ENCODE results near the gene IL34.

IL34 gene

GRCh38 chr16:70696952-70697593, 50.7 kb downstream of the IL34 start:
- H3K4me1 ChIP-seq (ENCODE audit: insufficient read depth, low read length), result peaks cover 23% of the 10 kb centered on the region
- no peaks in the 10 kb centered on the region for H3K36me3 ChIP-seq (ENCODE audit: insufficient read depth, low read depth, low read length)
- no peaks in the 10 kb centered on the region for H3K27me3 ChIP-seq (ENCODE audit: insufficient read depth, low read length)
- no peak overlapping the region for H3K27ac ChIP-seq (ENCODE audit: low read length)
- no peak overlapping the region for H3K4me3 ChIP-seq (ENCODE audit: low read length)
- no peaks in the 10 kb centered on the region for H3K9me3 ChIP-seq (ENCODE audit: insufficient read depth, low read depth, low read length)
- no peak overlapping the region for H3K9ac ChIP-seq (ENCODE audit: low read depth, low read length)

GRCh38 chr16:70697594-70698170, 51.3 kb downstream of the IL34 start:
- Histone ChIP-seq H3K4me1 (ENCODE audit: insufficient read depth, low read length) (peaks cover 23% of the 10 kb centered on the region), H3K27me3 (ENCODE audit: insufficient read depth, low read length) (no peaks in the 10 kb centered on the region), H3K9me3 (ENCODE audit: insufficient read depth, low read depth, low read length) (no peaks in the 10 kb centered on the region), H3K4me3 (ENCODE audit: low read length) (no peak overlapping the region), H3K9ac (ENCODE audit: low read depth, low read length) (no peak overlapping the region; the same call in 1 of the 2 replicates), H3K27ac (ENCODE audit: low read length) (no peak overlapping the region), H3K36me3 (ENCODE audit: insufficient read depth, low read depth, low read length) (no peaks in the 10 kb centered on the region)

GRCh38 chr16:70698901-70699300, 52.5 kb downstream of the IL34 start:
- Histone ChIP-seq H3K4me1 (ENCODE audit: insufficient read depth, low read length) (peaks cover 28% of the 10 kb centered on the region), H3K27ac (ENCODE audit: low read length) (no peak overlapping the region), H3K9me3 (ENCODE audit: insufficient read depth, low read depth, low read length) (no peaks in the 10 kb centered on the region), H3K36me3 (ENCODE audit: insufficient read depth, low read depth, low read length) (no peaks in the 10 kb centered on the region), H3K9ac (ENCODE audit: low read depth, low read length) (no peak overlapping the region), H3K4me3 (ENCODE audit: low read length) (no peak overlapping the region), H3K27me3 (ENCODE audit: insufficient read depth, low read length) (no peaks in the 10 kb centered on the region)

GRCh38 chr16:70699696-70700095, 53.3 kb downstream of the IL34 start:
- H3K27ac ChIP-seq (ENCODE audit: low read length), result no peak overlapping the region
- H3K9me3 ChIP-seq (ENCODE audit: insufficient read depth, low read depth, low read length), result no peaks in the 10 kb centered on the region
- H3K9ac ChIP-seq (ENCODE audit: low read depth, low read length), result no peak overlapping the region
- peaks cover 22% of the 10 kb centered on the region for H3K4me1 ChIP-seq (ENCODE audit: insufficient read depth, low read length)
- H3K27me3 ChIP-seq (ENCODE audit: insufficient read depth, low read length), result no peaks in the 10 kb centered on the region
- no peak overlapping the region for H3K4me3 ChIP-seq (ENCODE audit: low read length)
- H3K36me3 ChIP-seq (ENCODE audit: insufficient read depth, low read depth, low read length), result no peaks in the 10 kb centered on the region

GRCh38 chr16:70700101-70701020, 54.0 kb downstream of the IL34 start:
- no peak overlapping the region for H3K9ac ChIP-seq (ENCODE audit: low read depth, low read length)
- H3K27ac ChIP-seq (ENCODE audit: low read length), result no peak overlapping the region
- H3K4me1 ChIP-seq (ENCODE audit: insufficient read depth, low read length), result peaks cover 18% of the 10 kb centered on the region
- H3K4me3 ChIP-seq (ENCODE audit: low read length), result no peak overlapping the region
- no peaks in the 10 kb centered on the region for H3K9me3 ChIP-seq (ENCODE audit: insufficient read depth, low read depth, low read length)
- no peaks in the 10 kb centered on the region for H3K36me3 ChIP-seq (ENCODE audit: insufficient read depth, low read depth, low read length)
- H3K27me3 ChIP-seq (ENCODE audit: insufficient read depth, low read length), result no peaks in the 10 kb centered on the region

GRCh38 chr16:70701036-70701435, 54.7 kb downstream of the IL34 start:
- Histone ChIP-seq H3K4me1 (ENCODE audit: insufficient read depth, low read length) (peaks cover 11% of the 10 kb centered on the region), H3K9ac (ENCODE audit: low read depth, low read length) (no peak overlapping the region), H3K36me3 (ENCODE audit: insufficient read depth, low read depth, low read length) (no peaks in the 10 kb centered on the region), H3K27me3 (ENCODE audit: insufficient read depth, low read length) (no peaks in the 10 kb centered on the region), H3K27ac (ENCODE audit: low read length) (no peak overlapping the region), H3K4me3 (ENCODE audit: low read length) (no peak overlapping the region), H3K9me3 (ENCODE audit: insufficient read depth, low read depth, low read length) (no peaks in the 10 kb centered on the region)

- Histone ChIP-seq H3K36me3 (ENCODE audit: insufficient read depth, low read depth, low read length) (no peaks in the 10 kb centered on the region), H3K4me1 (ENCODE audit: insufficient read depth, low read length) (peaks cover 11% of the 10 kb centered on the region), H3K9me3 (ENCODE audit: insufficient read depth, low read depth, low read length) (no peaks in the 10 kb centered on the region), H3K9ac (ENCODE audit: low read depth, low read length) (no peak overlapping the region), H3K27me3 (ENCODE audit: insufficient read depth, low read length) (no peaks in the 10 kb centered on the region), H3K4me3 (ENCODE audit: low read length) (no peak overlapping the region), H3K27ac (ENCODE audit: low read length) (no peak overlapping the region)
These were observed 55.2 kb downstream of the IL34 start for GRCh38 chr16:70701596-70701995.

GRCh38 chr16:70701998-70702397, 55.6 kb downstream of the IL34 start:
- H3K4me3 ChIP-seq (ENCODE audit: low read length), result no peak overlapping the region
- no peak overlapping the region for H3K27ac ChIP-seq (ENCODE audit: low read length)
- no peaks in the 10 kb centered on the region for H3K36me3 ChIP-seq (ENCODE audit: insufficient read depth, low read depth, low read length)
- H3K27me3 ChIP-seq (ENCODE audit: insufficient read depth, low read length), result no peaks in the 10 kb centered on the region
- peaks cover 11% of the 10 kb centered on the region for H3K4me1 ChIP-seq (ENCODE audit: insufficient read depth, low read length)
- no peaks in the 10 kb centered on the region for H3K9me3 ChIP-seq (ENCODE audit: insufficient read depth, low read depth, low read length)
- H3K9ac ChIP-seq (ENCODE audit: low read depth, low read length), result no peak overlapping the region

- H3K4me1 ChIP-seq (ENCODE audit: insufficient read depth, low read length), result peaks cover 15% of the 10 kb centered on the region
- H3K27me3 ChIP-seq (ENCODE audit: insufficient read depth, low read length), result no peaks in the 10 kb centered on the region
- no peak overlapping the region for H3K9ac ChIP-seq (ENCODE audit: low read depth, low read length)
- H3K36me3 ChIP-seq (ENCODE audit: insufficient read depth, low read depth, low read length), result no peaks in the 10 kb centered on the region
- H3K27ac ChIP-seq (ENCODE audit: low read length), result no peak overlapping the region
- no peaks in the 10 kb centered on the region for H3K9me3 ChIP-seq (ENCODE audit: insufficient read depth, low read depth, low read length)
- H3K4me3 ChIP-seq (ENCODE audit: low read length), result no peak overlapping the region
These were observed 56.3 kb downstream of the IL34 start for GRCh38 chr16:70702624-70703023.

GRCh38 chr16:70703041-70703834, 56.9 kb downstream of the IL34 start:
- no peak overlapping the region for H3K27ac ChIP-seq (ENCODE audit: low read length)
- no peaks in the 10 kb centered on the region for H3K27me3 ChIP-seq (ENCODE audit: insufficient read depth, low read length)
- H3K4me3 ChIP-seq (ENCODE audit: low read length), result no peak overlapping the region
- no peak overlapping the region for H3K9ac ChIP-seq (ENCODE audit: low read depth, low read length)
- H3K4me1 ChIP-seq (ENCODE audit: insufficient read depth, low read length), result peaks cover 15% of the 10 kb centered on the region
- no peaks in the 10 kb centered on the region for H3K9me3 ChIP-seq (ENCODE audit: insufficient read depth, low read depth, low read length)
- H3K36me3 ChIP-seq (ENCODE audit: insufficient read depth, low read depth, low read length), result no peaks in the 10 kb centered on the region

GRCh38 chr16:70703835-70704381, 57.5 kb downstream of the IL34 start:
- Histone ChIP-seq H3K27ac (ENCODE audit: low read length) (no peak overlapping the region), H3K4me1 (ENCODE audit: insufficient read depth, low read length) (peaks cover 15% of the 10 kb centered on the region), H3K9ac (ENCODE audit: low read depth, low read length) (no peak overlapping the region), H3K36me3 (ENCODE audit: insufficient read depth, low read depth, low read length) (no peaks in the 10 kb centered on the region), H3K4me3 (ENCODE audit: low read length) (no peak overlapping the region), H3K9me3 (ENCODE audit: insufficient read depth, low read depth, low read length) (no peaks in the 10 kb centered on the region), H3K27me3 (ENCODE audit: insufficient read depth, low read length) (no peaks in the 10 kb centered on the region)

Measured in iPS-20b (cell line).